ENCODE measurements around the gene LIG4. TPM values are rescaled to one million over a fixed set of nuclear protein-coding genes. Genes with fewer than 3 reads are reported as not detected.

Gene LIG4
- total RNA-seq, 1 experiment from 2014 or later, result 11.1 TPM

DNA sequence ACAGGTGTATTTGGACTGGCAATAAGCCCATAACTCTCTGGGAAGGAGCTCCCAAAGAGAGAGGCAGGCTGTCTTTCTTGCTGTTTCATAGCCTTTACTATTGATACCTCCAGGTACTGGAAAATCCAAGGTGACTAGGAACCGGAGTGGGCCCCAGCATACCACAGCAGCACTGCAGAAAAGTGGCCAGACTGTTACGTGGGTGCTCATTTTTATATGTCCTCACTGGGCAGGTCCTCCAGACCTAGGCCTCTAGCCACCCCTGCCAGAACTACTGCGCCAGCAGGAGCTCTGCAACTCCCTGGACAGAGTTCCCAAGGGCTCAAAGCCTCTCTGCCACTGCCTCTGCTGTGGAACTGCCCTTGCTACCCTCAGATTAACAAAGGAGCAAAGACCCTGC, 46.4 kb downstream of the LIG4 start:
- ChIA-PET POLR2A (ENCODE audit: low non-redundant PET) (no interaction called here), CTCF (no interaction called here)
- intact Hi-C loops (cut with micrococcal nuclease; ENCODE audit: unreplicated experiment), result no loop called here
- H3K27me3 ChIP-seq (replicated peaks; ENCODE audit: insufficient read depth, low read depth, low read length, poor library complexity), result no peaks in the 10 kb centered on the region
- DNase-seq (ENCODE audit: low spot score), result no peak
- no peaks in the 10 kb centered on the region for H3K9me3 ChIP-seq (ENCODE audit: low read depth, low read length, poor library complexity, severe bottlenecking)
- H3K27ac ChIP-seq (ENCODE audit: low read depth, low read length, poor library complexity, severe bottlenecking), result no peak overlapping the region
- H3K36me3 ChIP-seq (ENCODE audit: insufficient read depth, low read length, poor library complexity, severe bottlenecking), result no peaks in the 10 kb centered on the region
- BruUV-seq (replicated peaks), result no TSS peak
- no peak overlapping the region for H3K4me3 ChIP-seq (ENCODE audit: low read depth, low read length, poor library complexity, severe bottlenecking)
- no peaks in the 10 kb centered on the region for H3K4me1 ChIP-seq (ENCODE audit: insufficient read depth, low read length, poor library complexity, severe bottlenecking)
- TF ChIP-seq EZH2 (IDR thresholded peaks at IDR 0.05; ENCODE audit: borderline replicate concordance, low read depth, low read length, poor library complexity, severe bottlenecking), result no peak
- TF ChIP-seq, protein P1, sequence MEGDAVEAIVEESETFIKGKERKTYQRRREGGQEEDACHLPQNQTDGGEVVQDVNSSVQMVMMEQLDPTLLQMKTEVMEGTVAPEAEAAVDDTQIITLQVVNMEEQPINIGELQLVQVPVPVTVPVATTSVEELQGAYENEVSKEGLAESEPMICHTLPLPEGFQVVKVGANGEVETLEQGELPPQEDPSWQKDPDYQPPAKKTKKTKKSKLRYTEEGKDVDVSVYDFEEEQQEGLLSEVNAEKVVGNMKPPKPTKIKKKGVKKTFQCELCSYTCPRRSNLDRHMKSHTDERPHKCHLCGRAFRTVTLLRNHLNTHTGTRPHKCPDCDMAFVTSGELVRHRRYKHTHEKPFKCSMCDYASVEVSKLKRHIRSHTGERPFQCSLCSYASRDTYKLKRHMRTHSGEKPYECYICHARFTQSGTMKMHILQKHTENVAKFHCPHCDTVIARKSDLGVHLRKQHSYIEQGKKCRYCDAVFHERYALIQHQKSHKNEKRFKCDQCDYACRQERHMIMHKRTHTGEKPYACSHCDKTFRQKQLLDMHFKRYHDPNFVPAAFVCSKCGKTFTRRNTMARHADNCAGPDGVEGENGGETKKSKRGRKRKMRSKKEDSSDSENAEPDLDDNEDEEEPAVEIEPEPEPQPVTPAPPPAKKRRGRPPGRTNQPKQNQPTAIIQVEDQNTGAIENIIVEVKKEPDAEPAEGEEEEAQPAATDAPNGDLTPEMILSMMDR (conservative IDR thresholded peaks at IDR 0.05; ENCODE audit: low read depth, low read length), result no peak

DNA sequence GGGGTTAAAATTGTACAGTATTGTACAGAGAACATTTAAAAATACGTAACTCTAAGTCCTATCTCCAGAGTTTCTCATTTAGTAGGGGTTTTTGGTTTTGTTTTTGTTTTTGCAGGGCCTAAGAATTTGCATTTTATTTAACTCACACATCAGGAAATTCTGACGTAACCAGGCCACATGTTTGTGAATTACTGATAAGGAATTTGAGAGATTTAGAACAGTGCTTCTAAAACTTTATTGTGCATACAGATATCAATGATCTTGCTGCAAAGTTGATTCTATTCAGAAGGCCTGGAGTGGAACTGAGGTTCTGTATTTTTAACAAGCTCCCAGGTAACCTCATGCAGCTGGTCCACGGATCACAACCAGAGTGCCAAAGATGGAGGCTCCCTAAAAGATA, 49.3 kb downstream of the LIG4 start:
- no peak for DNase-seq (ENCODE audit: low spot score)
- ChIA-PET CTCF (no interaction called here), POLR2A (ENCODE audit: low non-redundant PET) (no interaction called here)
- Histone ChIP-seq H3K4me1 (ENCODE audit: insufficient read depth, low read length, poor library complexity, severe bottlenecking) (no peaks in the 10 kb centered on the region), H3K9me3 (ENCODE audit: low read depth, low read length, poor library complexity, severe bottlenecking) (no peaks in the 10 kb centered on the region), H3K4me3 (ENCODE audit: low read depth, low read length, poor library complexity, severe bottlenecking) (no peak overlapping the region), H3K36me3 (ENCODE audit: insufficient read depth, low read length, poor library complexity, severe bottlenecking) (no peaks in the 10 kb centered on the region), H3K27ac (ENCODE audit: low read depth, low read length, poor library complexity, severe bottlenecking) (no peak overlapping the region), H3K27me3 (replicated peaks; ENCODE audit: insufficient read depth, low read depth, low read length, poor library complexity) (no peaks in the 10 kb centered on the region)
- intact Hi-C loops (cut with micrococcal nuclease; ENCODE audit: unreplicated experiment), result no loop called here
- no TSS peak for BruUV-seq (replicated peaks)
- no peak for TF ChIP-seq EZH2 (IDR thresholded peaks at IDR 0.05; ENCODE audit: borderline replicate concordance, low read depth, low read length, poor library complexity, severe bottlenecking)
- TF ChIP-seq, protein P1 (conservative IDR thresholded peaks at IDR 0.05; ENCODE audit: low read depth, low read length), result no peak

DNA sequence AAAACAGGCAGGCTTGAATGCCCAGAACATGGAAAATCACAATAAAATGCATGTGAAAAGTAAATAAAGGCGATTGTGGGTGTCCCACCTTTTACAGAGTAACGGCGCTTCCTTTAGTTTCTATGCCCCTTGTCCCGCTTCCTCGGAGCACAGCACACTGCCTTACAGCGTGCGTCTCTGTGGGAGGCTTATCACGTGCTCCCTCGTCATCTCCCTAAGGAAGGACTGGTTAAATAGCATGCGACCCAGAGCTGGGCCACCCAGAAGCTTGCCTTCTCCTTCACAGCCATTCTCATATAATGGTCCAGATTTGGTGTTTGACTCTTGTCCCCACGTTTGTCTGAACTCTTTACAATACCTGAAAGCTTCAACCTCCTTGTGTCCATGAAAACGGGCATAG, 56.6 kb downstream of the LIG4 start:
- DNase-seq (ENCODE audit: low spot score), result no peak
- H3K4me3 ChIP-seq (ENCODE audit: low read depth, low read length, poor library complexity, severe bottlenecking), result no peak overlapping the region
- ChIA-PET CTCF (no interaction called here), POLR2A (ENCODE audit: low non-redundant PET) (no interaction called here)
- no peaks in the 10 kb centered on the region for H3K9me3 ChIP-seq (ENCODE audit: low read depth, low read length, poor library complexity, severe bottlenecking)
- no peak overlapping the region for H3K27ac ChIP-seq (ENCODE audit: low read depth, low read length, poor library complexity, severe bottlenecking)
- intact Hi-C loops (cut with micrococcal nuclease; ENCODE audit: unreplicated experiment), result loop anchor here (10.0 kb wide), 2 partner anchors 294 to 784 kb away; a partner anchor contains a TSS
- BruUV-seq (replicated peaks), result no TSS peak
- no peak for TF ChIP-seq EZH2 (IDR thresholded peaks at IDR 0.05; ENCODE audit: borderline replicate concordance, low read depth, low read length, poor library complexity, severe bottlenecking)
- TF ChIP-seq, protein P1 (conservative IDR thresholded peaks at IDR 0.05; ENCODE audit: low read depth, low read length), result no peak
- H3K36me3 ChIP-seq (ENCODE audit: insufficient read depth, low read length, poor library complexity, severe bottlenecking), result no peaks in the 10 kb centered on the region
- no peaks in the 10 kb centered on the region for H3K27me3 ChIP-seq (replicated peaks; ENCODE audit: insufficient read depth, low read depth, low read length, poor library complexity)
- H3K4me1 ChIP-seq (ENCODE audit: insufficient read depth, low read length, poor library complexity, severe bottlenecking), result no peaks in the 10 kb centered on the region

Other genes with a start within 250 kb of the LIG4 start
- 9.0 and 10.3 TPM in 2 replicates for gene ABHD13, start 2.9 kb upstream of the LIG4 start, total RNA-seq (2021)
- 9.2 and 11.2 TPM in 2 replicates for gene TNFSF13B, start 54.2 kb upstream of the LIG4 start, total RNA-seq (2021)

Data from A673 (cell line).